ENCODE data around the gene RCAN1. TPM values are rescaled to one million over a fixed set of nuclear protein-coding genes. Genes with fewer than 3 reads are reported as not detected.

RCAN1 gene
- total and polyA plus RNA-seq, 2 experiments from 2014 or later: 79.4 to 113 TPM

DNA sequence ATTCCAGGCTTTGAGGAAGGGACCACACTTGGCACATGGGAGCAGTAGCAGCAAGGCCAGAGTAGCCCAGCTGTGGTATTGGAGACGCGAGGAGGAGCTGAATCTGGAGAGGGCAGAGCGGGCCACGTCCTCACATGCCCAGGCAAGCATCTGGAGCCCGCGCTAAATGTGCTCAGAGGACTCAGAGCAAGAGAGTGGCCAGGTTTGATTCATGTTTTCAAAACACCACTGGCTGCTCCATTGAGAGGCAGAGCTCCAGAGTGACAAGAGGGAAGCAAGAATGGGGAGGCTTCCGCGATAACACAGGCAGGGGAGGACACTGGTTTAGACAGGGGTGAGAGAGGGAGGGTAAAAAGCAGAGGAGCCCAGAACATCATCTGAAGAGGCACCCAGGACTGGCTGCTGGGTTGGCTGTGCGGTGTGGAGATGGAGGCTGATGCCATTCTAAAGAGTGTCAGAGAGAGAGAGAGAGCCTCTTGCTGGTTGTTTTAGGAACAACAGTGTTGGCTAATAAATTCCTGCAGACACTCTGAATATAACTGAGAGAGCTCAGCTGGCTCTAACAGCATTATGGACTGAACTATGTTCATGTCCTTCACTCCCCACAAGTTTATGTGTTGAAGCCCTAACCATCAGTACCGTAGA is 32.3 kb downstream of the RCAN1 start:
- Histone ChIP-seq H3K9me2 (replicated peaks; ENCODE audit: insufficient read depth) (no peaks in the 10 kb centered on the region), H3K27me3 (no peaks in the 10 kb centered on the region), H3K9me3 (ENCODE audit: low read depth) (peaks cover 5% of the 10 kb centered on the region), H4K20me1 (ENCODE audit: insufficient read depth, poor library complexity, severe bottlenecking) (no peaks in the 10 kb centered on the region), H3K4me2 (no peak overlapping the region), H3K79me2 (no peaks in the 10 kb centered on the region), H2AFZ (no peak overlapping the region), H3K4me3 (no peak overlapping the region), H3K36me3 (replicated peaks; ENCODE audit: insufficient read depth, low read depth) (no peaks in the 10 kb centered on the region), H3K4me1 (ENCODE audit: insufficient read depth) (no peaks in the 10 kb centered on the region), H3K27ac (no peak overlapping the region)
- TF ChIP-seq EZH2 (IDR thresholded peaks at IDR 0.05; ENCODE audit: borderline replicate concordance) (no peak), CTCF (IDR thresholded peaks at IDR 0.05; ENCODE audit: poor library complexity) (peak; percentile 47), EZH2phosphoT487 (IDR thresholded peaks at IDR 0.05; ENCODE audit: low read depth, severe bottlenecking, unreplicated experiment) (no peak)
- 89% methylated on average over 10 of the region's 10 CpGs for WGBS (ENCODE audit: low lambda C conversion rate, missing lambda C conversion rate)
- DNase-seq (ENCODE audit: low spot score): peak; percentile 51

- no peaks in the 10 kb centered on the region for H3K9me3 ChIP-seq (ENCODE audit: low read depth)
- H3K9me2 ChIP-seq (replicated peaks; ENCODE audit: insufficient read depth): no peaks in the 10 kb centered on the region
- H3K27me3 ChIP-seq: no peaks in the 10 kb centered on the region
- H3K36me3 ChIP-seq (replicated peaks; ENCODE audit: insufficient read depth, low read depth): no peaks in the 10 kb centered on the region
- peak; percentile 30 for DNase-seq (ENCODE audit: low spot score)
- H3K4me3 ChIP-seq: no peak overlapping the region
- no peaks in the 10 kb centered on the region for H3K79me2 ChIP-seq
- no peak overlapping the region for H2AFZ ChIP-seq
- TF ChIP-seq EZH2phosphoT487 (IDR thresholded peaks at IDR 0.05; ENCODE audit: low read depth, severe bottlenecking, unreplicated experiment): no peak
- TF ChIP-seq EZH2 (IDR thresholded peaks at IDR 0.05; ENCODE audit: borderline replicate concordance): no peak
- TF ChIP-seq CTCF (IDR thresholded peaks at IDR 0.05; ENCODE audit: poor library complexity): no peak
- no peak overlapping the region for H3K4me2 ChIP-seq
- no peaks in the 10 kb centered on the region for H4K20me1 ChIP-seq (ENCODE audit: insufficient read depth, poor library complexity, severe bottlenecking)
- WGBS (ENCODE audit: low lambda C conversion rate, missing lambda C conversion rate): 77% methylated on average over 9 of the region's 9 CpGs
- H3K27ac ChIP-seq: no peak overlapping the region
- H3K4me1 ChIP-seq (ENCODE audit: insufficient read depth): no peaks in the 10 kb centered on the region
Measured at GRCh38 chr21:34580181-34580700, 34.7 kb downstream of the RCAN1 start.

DNA sequence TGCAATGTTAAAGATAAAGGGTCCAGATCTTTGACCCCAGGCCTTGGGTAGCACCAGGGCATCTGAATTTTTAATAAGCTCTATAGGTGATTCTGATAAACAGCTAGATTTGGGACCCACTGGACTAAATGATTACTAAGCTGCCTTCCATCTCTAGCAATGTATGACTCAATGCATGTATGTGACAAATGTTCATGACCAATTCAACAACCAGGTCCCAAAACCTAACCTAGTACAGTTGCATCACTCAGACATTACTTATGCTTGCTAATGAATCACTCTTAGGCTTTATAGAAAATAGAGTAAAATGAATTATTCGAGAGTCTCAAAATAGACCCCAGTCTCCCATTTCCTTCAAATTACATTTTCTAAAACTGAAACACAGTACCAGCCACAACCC is 35.5 kb downstream of the RCAN1 start:
- no peak overlapping the region for H3K27ac ChIP-seq
- WGBS (ENCODE audit: low lambda C conversion rate, missing lambda C conversion rate): 91% methylated on average over 1 of the region's 1 CpG
- no peak for DNase-seq (ENCODE audit: low spot score)
- H3K27me3 ChIP-seq: no peaks in the 10 kb centered on the region
- H3K79me2 ChIP-seq: no peaks in the 10 kb centered on the region
- H3K4me1 ChIP-seq (ENCODE audit: insufficient read depth): no peaks in the 10 kb centered on the region
- no peaks in the 10 kb centered on the region for H3K9me2 ChIP-seq (replicated peaks; ENCODE audit: insufficient read depth)
- H4K20me1 ChIP-seq (ENCODE audit: insufficient read depth, poor library complexity, severe bottlenecking): no peaks in the 10 kb centered on the region
- no peak overlapping the region for H3K4me3 ChIP-seq
- TF ChIP-seq EZH2phosphoT487 (IDR thresholded peaks at IDR 0.05; ENCODE audit: low read depth, severe bottlenecking, unreplicated experiment) (no peak), CTCF (IDR thresholded peaks at IDR 0.05; ENCODE audit: poor library complexity) (no peak), EZH2 (IDR thresholded peaks at IDR 0.05; ENCODE audit: borderline replicate concordance) (no peak)
- no peak overlapping the region for H2AFZ ChIP-seq
- no peak overlapping the region for H3K4me2 ChIP-seq
- H3K36me3 ChIP-seq (replicated peaks; ENCODE audit: insufficient read depth, low read depth): no peaks in the 10 kb centered on the region
- no peaks in the 10 kb centered on the region for H3K9me3 ChIP-seq (ENCODE audit: low read depth)
